HEK293T (cell line): Measurements from ENCODE around the gene FBLIM1.

Experiments
- CTCF ChIA-PET: fragments of 350-600 bp; formaldehyde crosslinking; extraction: SDS; loops from one replicate; lab custom pipeline; 2021; ENCODE audit warnings: antibody characterized with exemption, inconsistent platforms; lab: Yijun Ruan, JAX
- POLR2A ChIA-PET: fragments of 350-600 bp; formaldehyde crosslinking; extraction: SDS; loops from one replicate; lab custom pipeline; 2020; ENCODE audit warnings: antibody characterized with exemption, inconsistent platforms; lab: Yijun Ruan, JAX
- DNase-seq: peaks from one replicate; pipeline ENCODE4 v3.0.0; 2012; ENCODE audit warnings: mixed read lengths; ENCODE audit errors: extremely low spot score
- ARNT ChIP-seq: fragments of 450-650 bp; IDR thresholded peaks from 2 replicates; pipeline ENCODE4 v1.6.1; 2017; ENCODE audit warnings: mild to moderate bottlenecking
- BHLHE40 ChIP-seq: fragments of 450-650 bp; IDR thresholded peaks from 2 replicates; pipeline ENCODE4 v1.6.1; 2016; ENCODE audit warnings: mild to moderate bottlenecking, moderate library complexity, borderline replicate concordance
- CTBP1 ChIP-seq: fragments of 450-650 bp; IDR thresholded peaks from 2 replicates; pipeline ENCODE4 v1.6.1; 2016; ENCODE audit warnings: borderline replicate concordance
- ELF4 ChIP-seq: fragments of 450-650 bp; IDR thresholded peaks from 2 replicates; pipeline ENCODE4 v1.6.1; 2017; ENCODE audit warnings: antibody characterized with exemption
- FOXA1 ChIP-seq: fragments of 450-650 bp; IDR thresholded peaks from 2 replicates; pipeline ENCODE4 v1.6.1; 2016; ENCODE audit warnings: mild to moderate bottlenecking
- FOXK2 ChIP-seq: fragments of 450-650 bp; IDR thresholded peaks from 2 replicates; pipeline ENCODE4 v1.6.1; 2016; ENCODE audit warnings: mild to moderate bottlenecking
- FOXM1 ChIP-seq: fragments of 450-650 bp; IDR thresholded peaks from 2 replicates; pipeline ENCODE4 v1.6.1; 2017; ENCODE audit warnings: mild to moderate bottlenecking, borderline replicate concordance
- HDGF ChIP-seq: fragments of 450-650 bp; IDR thresholded peaks from 2 replicates; pipeline ENCODE4 v1.6.1; 2017; ENCODE audit warnings: antibody characterized with exemption, borderline replicate concordance
- L3MBTL2 ChIP-seq: fragments of 450-650 bp; conservative IDR thresholded peaks from 2 replicates; pipeline ENCODE4 v1.6.1; 2016; ENCODE audit warnings: mild to moderate bottlenecking
- LEF1 ChIP-seq: fragments of 450-650 bp; IDR thresholded peaks from 2 replicates; pipeline ENCODE4 v1.6.1; 2017; ENCODE audit warnings: mild to moderate bottlenecking, borderline replicate concordance
- NFRKB ChIP-seq: fragments of 450-650 bp; IDR thresholded peaks from 2 replicates; pipeline ENCODE4 v1.6.1; 2016; ENCODE audit warnings: mild to moderate bottlenecking, moderate library complexity
- SP1 ChIP-seq: fragments of 450-650 bp; IDR thresholded peaks from 2 replicates; pipeline ENCODE4 v1.6.1; 2017
- SUZ12 ChIP-seq: fragments of 450-650 bp; IDR thresholded peaks from 2 replicates; pipeline ENCODE4 v1.6.1; 2016; ENCODE audit warnings: mild to moderate bottlenecking
- TARDBP ChIP-seq: fragments of 450-650 bp; IDR thresholded peaks from 2 replicates; pipeline ENCODE4 v1.6.1; 2016
- ZNF384 ChIP-seq: fragments of 450-650 bp; IDR thresholded peaks from 2 replicates; pipeline ENCODE4 v1.6.1; 2016
- TF ChIP-seq, protein P1 (sequence below): fragments of 450-650 bp; IDR thresholded peaks from 2 replicates; pipeline ENCODE4 v1.6.1; 2016

Gene FBLIM1

DNA sequence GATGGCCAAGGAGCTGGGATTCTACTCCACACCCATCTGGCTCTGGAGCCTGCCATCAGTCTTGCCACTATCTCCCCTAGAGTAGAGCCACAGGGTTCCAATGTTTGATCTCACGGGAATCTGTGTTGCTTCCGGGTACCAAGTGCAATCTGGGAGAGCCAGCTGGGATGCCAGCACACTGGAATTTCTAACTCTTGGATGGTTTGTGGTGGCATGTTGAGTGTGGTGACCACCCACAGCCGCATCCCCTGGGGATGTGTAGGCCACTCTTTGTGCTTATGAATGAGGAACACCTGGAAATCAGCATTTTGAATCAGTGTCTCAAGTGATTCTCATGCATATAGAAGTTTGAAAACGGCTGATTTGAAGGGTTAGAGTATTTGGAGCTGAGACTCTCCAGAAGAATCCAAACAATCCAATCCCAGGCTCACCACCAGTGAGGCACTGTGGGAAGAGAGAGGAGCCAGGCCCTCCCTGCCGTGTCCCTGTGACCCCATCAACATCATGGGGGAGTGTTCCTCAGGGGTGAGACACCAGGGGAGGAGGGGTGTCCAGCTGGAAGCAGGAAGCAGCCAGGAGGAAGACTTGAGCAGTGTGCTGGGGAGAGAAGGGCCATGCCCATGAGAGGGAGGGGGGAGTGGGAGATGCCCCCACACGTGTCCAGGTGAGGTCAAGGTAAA is 13.4 kb downstream of the FBLIM1 start:
- TF ChIP-seq NFRKB (no peak), TARDBP (no peak), SP1 (no peak), BHLHE40 (no peak), ARNT (no peak), L3MBTL2 (no peak), FOXK2 (no peak), ZNF384 (no peak), CTBP1 (no peak), FOXA1 (no peak), LEF1 (no peak), HDGF (no peak), ELF4 (no peak)
- TF ChIP-seq, protein P1, sequence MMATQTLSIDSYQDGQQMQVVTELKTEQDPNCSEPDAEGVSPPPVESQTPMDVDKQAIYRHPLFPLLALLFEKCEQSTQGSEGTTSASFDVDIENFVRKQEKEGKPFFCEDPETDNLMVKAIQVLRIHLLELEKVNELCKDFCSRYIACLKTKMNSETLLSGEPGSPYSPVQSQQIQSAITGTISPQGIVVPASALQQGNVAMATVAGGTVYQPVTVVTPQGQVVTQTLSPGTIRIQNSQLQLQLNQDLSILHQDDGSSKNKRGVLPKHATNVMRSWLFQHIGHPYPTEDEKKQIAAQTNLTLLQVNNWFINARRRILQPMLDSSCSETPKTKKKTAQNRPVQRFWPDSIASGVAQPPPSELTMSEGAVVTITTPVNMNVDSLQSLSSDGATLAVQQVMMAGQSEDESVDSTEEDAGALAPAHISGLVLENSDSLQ = no peak
- ChIA-PET CTCF (no interaction called here), POLR2A (no interaction called here)
- DNase-seq = no peak

DNA sequence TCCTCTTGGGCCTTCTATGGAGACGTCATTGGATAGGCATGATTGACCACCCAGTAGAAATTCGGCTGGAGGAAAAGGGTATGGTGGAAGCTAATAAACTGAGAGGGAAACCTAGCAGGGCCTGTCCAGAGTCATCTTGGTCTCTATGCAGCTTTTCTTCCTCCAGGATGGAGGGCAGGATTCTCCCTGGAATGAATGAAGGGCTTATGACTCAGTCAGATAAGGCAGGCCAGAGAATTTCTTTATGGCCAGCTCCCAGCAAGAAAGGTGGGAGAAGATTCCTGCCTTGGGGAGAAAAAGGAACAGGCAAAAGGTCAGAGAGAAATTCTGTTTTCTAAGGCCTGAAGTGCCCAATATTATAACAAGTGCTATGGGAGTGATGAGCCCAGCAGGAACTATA is 17.1 kb downstream of the FBLIM1 start:
- DNase-seq = no peak
- POLR2A ChIA-PET = interaction anchor here (0.8 kb wide), 1 partner anchor 10 kb away, joined by 3 read pairs; no protein-coding TSS in a partner anchor
- TF ChIP-seq ARNT = no peak
- TF ChIP-seq BHLHE40 = no peak
- CTCF ChIA-PET = no interaction called here

DNA sequence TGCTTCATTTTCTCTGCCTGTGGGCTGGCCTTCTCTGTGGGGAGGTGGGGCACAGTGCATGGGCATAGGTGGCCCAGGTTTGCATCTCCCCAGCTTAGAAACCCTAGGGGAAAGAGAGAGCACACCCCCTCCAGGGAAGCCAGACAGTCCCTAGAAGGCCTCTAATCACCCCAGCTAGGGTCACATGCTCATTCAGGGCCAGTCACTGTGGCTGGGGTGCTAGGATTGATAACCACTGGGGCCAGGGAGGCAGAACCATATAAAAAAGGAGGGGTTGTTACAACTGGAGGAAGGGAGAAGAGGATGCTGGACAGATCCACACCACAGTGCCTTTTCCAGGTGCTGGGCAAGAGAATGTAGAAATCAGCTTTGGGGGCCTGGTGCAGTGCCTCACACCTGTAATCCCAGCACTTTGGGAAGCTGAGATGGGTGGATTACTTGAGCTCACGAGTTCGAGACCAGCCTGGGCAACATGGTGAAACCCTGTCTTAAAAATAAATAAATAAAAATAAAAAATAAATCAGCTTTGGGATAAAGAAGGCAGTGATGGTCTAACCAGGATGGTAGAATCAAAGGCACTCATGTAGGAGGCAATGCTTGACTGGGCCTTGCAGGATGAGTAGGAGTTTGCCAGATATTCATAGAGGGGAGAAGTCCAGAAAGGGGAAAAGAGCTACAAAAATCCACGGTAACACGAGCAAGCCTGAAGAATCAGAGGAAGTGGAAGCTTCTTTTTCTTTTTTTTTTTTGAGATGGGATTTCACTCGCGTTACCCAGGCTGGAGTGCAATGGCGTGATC is 19.5 kb downstream of the FBLIM1 start:
- no peak for DNase-seq
- no peak for TF ChIP-seq HDGF
- TF ChIP-seq LEF1 = no peak
- no peak for TF ChIP-seq BHLHE40
- TF ChIP-seq, protein P1 = no peak
- no peak for TF ChIP-seq SP1
- TF ChIP-seq CTBP1 = no peak
- TF ChIP-seq NFRKB = no peak
- no peak for TF ChIP-seq FOXK2
- TF ChIP-seq L3MBTL2 = no peak
- no peak for TF ChIP-seq FOXM1
- no peak for TF ChIP-seq FOXA1
- TF ChIP-seq SUZ12 = no peak
- no peak for TF ChIP-seq ARNT
- POLR2A ChIA-PET = no interaction called here
- CTCF ChIA-PET = no interaction called here

DNA sequence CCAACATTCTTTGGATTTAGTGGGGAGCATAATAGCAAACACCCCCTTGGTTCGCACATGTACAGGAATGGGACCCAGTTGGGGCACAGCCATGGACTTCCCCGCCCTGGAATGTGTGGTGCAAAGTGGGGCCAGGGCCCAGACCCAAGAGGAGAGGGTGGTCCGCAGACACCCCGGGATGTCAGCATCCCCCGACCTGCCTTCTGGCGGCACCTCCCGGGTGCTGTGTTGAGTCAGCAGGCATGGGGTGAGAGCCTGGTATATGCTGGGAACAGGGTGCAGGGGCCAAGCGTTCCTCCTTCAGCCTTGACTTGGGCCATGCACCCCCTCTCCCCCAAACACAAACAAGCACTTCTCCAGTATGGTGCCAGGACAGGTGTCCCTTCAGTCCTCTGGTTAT is 27.1 kb downstream of the FBLIM1 start:
- no peak for DNase-seq
- ChIA-PET CTCF (no interaction called here), POLR2A (no interaction called here)
- TF ChIP-seq HDGF (no peak), CTBP1 (no peak), FOXM1 (no peak), ELF4 (no peak), ZNF384 (no peak), NFRKB (no peak), FOXK2 (no peak), BHLHE40 (no peak), FOXA1 (no peak), SP1 (no peak), LEF1 (no peak), SUZ12 (no peak), ARNT (no peak), TARDBP (no peak), L3MBTL2 (no peak)
- TF ChIP-seq, protein P1 = no peak

DNA sequence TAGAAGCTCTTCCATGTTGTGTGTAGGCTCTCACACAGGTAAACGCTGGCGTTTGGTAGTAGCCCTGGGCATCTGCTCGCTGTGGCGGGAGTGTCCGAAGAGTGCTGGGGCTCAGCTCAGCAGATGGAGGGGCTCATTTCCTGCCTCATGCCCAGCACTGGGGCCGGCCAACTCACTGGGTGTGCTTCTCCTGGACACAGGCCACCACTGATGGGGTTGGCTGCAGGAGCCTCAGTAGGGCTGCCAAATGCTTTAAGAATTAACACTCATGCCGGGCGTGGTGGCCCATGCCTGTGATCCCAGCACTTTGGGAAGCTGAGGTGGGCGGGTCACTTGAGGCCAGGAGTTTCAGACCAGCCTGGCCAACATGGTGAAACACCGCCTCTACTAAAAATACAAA is 28.0 kb downstream of the FBLIM1 start:
- CTCF ChIA-PET = no interaction called here
- DNase-seq = no peak
- POLR2A ChIA-PET = no interaction called here
- TF ChIP-seq HDGF = no peak
- no peak for TF ChIP-seq BHLHE40
- no peak for TF ChIP-seq SP1
- no peak for TF ChIP-seq CTBP1
